OCI-M1 (cell line): ENCODE data around the gene LEKR1.
A peak's percentile ranks its signal among the peaks of the same experiment; 100 is the strongest.
"Not testable (repeated sequence)": the region's sequence is repeated elsewhere in the genome, so short reads cannot be mapped to it uniquely, and the experiment has no call there.

ENCODE experiments used
- DNase-seq: peaks from one replicate; lab custom pipeline; 2025; lab: John Stamatoyannopoulos, UW

The LEKR1 gene

DNA sequence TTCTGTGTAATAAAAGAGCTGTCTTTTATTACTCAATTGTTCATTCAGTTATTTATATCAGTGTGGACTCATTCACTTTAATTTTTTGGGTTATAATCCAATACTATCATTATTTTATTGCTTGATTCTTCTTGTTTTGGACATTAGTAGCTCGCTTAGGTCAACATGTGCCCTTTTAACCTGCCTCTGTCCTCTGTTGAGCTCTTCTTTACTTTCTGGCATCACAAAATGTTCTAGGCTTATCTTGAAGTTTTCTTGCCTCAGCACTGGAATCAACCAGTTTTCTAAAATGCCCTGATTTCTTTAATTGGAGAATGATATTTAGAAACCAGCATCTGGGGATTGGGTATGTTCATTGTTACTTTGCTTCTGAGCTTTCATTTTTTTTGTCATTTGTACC is 82.2 kb downstream of the LEKR1 start:
- no peak for DNase-seq

DNA sequence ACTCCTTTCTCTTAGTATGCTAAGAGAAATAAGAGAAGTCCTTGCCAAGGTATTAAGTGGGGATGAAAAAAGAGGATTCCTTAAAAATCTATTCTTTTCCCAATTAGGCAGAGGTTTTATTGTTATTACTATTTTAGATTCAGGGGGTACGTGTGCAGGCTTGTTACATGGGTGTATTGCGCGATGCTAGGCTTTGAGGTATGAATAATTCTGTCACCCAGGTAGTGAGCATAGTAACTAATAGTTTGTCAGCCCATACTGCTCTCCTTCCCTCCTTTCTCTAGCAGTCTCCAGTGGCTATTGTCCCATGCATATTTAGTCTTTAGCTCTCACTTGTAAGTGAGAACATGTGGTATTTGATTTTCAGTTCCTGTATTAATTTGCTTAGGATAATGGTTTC is 83.9 kb downstream of the LEKR1 start:
- DNase-seq = no peak

DNA sequence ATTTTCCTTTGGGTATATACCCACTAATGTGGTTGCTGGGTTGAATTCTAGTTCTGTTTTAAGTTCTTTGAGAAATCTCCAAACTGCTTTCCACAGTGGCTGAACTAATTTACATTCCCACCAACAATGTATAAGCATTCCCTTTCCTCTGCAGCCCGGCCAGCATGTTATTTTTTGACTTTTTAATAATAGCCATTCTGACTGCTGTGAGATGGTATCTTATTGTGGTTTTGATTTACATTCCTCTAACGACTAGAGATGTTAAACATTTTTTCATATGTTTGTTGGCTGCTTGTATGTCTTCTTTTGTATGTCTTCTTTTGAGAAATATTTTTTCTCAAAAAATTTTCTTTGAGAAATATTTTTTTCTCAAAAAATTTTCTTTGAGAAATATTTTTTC is 84.7 kb downstream of the LEKR1 start:
- DNase-seq = not testable (repeated sequence)

DNA sequence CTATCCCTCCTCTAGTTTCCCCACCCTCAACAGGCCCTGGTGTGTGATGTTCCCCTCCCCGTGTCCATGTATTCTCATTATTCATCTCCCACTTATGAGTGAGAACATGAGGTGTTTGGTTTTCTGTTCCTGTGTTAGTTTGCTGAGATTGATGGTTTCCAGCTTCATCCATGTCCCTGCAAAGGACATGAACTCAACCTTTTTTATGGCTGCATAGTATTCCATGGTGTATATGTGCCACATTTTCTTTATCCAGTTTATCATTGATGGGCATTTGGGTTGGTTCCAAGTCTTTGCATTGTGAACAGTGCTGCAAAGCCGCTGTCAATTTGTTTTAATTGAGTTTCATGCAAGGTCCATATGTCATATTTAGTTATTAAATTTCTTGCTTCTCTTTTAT is 88.1 kb downstream of the LEKR1 start:
- not testable (repeated sequence) for DNase-seq

DNA sequence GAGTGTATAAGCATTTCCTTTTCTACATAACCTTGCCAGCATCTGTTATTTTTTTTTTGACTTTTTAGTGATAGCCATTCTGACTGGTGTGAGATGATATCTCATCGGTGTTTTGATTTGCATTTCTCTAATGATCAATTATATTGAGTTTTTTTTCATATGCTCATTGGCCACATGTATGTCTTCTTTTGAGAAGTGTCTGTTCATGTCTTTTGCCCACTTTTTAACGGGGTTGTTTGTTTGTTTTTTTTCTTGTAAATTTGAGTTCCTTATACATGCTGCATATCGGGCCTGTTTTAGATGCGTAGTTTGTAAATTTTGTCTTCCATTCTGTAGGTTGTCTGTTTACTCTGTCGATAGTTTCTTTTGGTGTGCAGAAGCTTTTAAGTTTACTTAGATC is 89.2 kb downstream of the LEKR1 start:
- no peak for DNase-seq

DNA sequence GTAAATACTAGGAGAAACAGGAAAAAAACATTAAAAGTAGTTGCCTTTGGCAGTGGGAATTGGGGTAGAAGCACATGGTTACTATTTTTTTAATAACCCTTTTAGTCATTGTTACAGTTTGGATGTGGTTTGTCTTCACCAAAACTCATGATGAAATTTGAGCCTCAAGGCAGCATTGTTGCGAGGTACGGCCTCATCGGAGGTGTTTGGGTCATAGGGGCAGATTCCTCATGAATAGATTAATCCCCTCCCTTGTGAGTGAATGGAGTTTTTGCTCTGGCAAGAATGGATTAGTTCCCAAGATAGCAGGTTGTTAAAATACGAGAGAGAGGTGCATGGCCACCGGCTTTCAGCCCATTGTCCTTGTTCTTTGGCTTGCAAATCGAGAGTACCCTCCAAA is 92.6 kb downstream of the LEKR1 start:
- DNase-seq = no peak

DNA sequence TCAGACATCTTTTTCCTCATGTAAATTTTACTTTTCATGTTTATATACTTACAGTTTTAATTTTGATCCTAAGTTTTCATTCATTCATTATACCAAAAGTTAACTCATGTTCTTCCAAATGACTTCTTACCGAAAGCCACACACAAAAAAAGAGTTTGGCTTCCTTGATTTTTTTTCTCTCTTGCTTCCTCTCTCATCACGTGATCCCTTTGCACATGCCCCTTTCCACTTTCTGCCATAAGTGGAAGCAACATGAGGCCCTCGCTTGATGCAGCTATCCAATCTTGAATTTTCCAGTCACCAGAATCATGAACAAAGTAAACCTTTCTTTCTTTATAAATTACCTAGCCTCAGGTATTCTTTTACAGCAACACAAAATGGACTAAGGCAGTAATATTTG is 93.7 kb downstream of the LEKR1 start:
- DNase-seq = no peak

DNA sequence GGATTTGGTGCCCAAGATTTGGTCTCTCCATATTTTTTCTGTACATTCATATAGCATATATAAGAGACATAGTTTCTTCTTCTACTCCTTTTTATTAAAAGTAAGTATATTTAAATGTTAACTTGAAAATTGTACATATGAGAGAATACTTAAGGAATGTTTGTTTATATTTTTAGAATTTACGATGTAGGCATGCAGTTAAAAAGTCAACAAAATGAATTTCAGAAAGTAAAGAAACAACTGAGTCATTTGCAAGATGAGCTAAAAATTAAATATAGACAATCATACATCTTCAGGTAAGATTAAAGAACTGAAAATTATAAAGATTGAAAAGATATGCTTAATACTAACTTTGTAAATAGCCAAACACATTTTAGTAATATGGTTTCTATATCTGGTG is 94.2 kb downstream of the LEKR1 start:
- no peak for DNase-seq

DNA sequence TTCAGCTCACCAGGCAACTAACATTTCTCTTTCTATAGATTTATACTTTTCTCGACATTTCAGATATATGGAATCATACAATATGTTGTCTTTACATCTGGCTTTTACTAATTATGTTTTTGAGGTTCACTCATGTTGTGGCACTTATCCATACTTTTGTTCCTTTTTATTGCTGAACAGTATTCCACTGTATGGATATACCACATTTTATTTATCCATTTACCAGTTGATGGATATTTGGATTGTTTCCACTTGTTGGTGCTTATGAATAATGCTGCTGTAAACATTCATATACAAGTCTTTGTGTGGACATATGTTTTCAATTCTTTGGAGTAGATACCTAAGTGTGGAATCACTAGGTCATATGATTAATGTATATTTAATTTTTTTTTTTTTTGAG is 97.2 kb downstream of the LEKR1 start:
- DNase-seq = no peak

DNA sequence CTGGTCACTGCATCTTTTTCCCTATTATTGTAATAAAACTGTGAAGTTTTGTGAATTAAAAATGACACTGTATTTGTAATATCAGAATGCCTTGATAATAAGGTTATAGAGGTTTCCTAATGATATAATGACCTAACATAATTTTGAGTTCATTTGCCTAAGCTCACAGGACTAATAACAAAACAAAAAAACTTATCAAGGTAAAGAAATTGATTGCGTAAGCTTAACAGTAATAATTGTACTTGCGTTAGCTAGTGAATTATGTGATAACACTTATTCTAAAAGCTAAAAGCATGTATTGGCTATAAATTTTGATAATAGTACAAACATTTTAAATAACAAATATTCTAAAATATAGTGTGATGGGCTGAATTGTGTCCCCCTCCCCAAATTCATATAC is 112.6 kb downstream of the LEKR1 start:
- DNase-seq = no peak

DNA sequence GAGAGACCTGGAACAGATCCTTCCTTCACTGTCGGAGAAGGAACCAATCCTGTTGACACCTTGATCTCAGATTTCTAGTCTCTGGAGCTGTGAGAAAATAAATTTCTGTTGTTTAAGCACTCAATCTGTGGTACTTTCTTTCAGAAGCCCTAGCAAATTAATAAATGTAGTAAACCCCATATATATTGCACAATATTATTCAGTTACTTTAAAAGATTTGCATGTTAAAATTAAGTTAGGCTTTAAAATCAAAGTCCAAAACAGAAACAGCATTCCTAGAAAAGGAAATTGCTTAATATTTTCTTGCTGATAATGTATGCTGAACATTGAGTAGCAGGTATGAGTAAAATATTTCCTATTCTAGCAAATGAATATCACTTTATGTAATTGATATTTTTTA is 113.2 kb downstream of the LEKR1 start:
- no peak for DNase-seq

DNA sequence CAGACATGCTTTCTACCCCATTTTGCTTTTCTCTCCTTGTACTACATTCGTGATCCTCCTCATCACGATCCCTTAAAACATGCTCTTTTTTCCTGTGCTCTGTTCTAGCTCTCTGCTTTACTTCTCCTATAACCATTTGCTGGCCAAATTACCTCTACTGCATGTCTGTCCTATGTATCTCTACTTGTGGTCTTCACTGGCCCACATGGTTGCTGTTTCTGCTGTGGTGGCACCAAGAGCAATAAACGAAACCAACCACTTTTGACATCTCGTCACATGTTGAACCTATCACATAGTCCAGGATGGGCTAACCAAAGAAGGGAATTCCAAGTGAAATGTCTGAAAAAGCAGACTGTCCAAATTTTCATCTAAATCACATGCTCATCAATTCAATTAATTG is 115.2 kb downstream of the LEKR1 start:
- DNase-seq = no peak

DNA sequence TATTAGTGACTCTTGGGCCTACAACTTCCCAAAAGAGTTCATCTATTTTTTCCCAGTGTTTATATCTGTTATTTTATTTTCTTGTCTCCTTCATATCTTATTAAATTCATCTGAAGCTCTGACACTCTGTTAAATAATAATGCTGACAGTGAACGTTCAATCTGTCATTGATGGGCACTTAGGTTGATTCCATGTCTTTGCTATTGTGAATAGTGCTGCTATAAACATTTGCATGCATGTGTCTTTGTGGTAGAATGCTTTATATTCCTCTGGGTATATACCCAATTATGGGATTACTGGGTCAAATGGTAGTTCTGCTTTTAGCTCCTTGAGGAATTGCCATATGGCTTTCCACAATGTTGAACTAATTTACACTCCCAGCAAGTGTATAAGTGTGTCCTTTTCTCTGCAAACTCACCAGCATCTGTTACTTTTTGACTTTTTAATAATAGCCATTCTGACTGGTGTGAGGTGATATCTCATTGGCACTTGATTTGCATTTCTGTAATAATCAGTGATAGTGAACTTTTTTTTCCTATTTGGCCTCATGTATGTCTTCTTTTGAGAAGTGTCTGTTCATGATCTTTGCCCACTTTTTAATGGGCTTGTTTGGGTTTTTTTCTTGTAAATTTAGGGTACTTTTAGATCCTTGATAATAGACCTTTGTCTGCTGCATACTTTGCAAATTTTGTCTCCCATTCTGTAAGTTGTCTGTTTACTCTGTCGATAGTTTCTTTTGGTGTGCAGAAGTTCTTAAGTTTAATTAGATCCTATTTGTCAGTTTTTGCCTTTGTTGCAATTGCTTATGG is 122.5 kb downstream of the LEKR1 start:
- DNase-seq = no peak

DNA sequence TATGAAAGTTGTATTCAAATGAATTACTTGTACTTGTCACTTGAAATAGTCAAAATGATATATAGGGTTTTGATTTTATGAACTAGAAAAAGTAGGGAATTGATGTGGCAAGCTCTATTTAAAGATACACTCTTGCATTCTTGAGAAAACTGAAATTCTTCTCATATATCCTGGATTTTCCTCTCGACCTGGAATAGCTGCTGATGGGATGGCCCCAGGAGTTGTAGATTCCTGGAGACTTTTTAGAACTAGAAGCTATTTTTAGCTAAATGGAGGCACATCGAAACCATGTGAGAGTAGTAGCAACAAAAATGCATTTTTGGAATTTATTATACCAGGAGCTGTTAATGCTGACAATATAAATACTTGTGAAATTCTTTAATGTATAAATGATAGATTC is 125.9 kb downstream of the LEKR1 start:
- no peak for DNase-seq

DNA sequence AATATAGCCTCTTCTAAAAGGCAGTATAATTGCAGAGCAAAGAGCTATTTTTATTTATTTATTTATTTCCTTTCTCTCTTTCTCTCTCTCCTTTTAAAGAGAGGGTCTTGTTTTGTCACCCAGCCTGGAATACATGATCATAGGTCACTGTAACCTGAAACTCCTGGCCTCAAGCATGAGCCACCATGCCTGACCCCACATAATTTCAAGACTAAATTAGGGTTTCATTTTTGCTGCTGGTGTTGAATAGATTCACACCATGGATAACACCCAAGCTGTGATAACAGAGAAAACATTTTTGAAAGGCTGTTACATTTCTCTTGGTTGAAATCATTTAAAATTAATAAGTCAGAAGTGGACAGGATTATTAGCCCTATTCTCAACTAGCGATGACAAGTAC is 131.6 kb downstream of the LEKR1 start:
- DNase-seq = no peak

DNA sequence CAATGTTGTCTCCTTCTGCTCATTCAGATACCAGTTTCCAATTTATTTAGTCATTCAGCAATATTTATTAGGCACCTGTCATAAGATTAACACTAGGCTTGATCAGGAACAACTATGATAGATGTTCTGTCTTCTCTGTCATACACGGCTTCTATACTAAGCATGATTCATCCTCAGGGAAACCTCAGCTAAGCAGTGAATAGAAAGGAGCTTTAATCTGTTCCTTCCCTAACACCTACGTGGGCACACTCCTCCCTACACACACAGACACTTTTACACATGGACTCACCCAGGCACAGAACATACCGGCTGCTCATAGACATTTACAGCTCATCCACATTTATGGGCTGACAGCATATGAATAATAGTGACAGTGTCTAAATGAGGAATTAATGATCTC is 136.9 kb downstream of the LEKR1 start:
- DNase-seq = no peak

DNA sequence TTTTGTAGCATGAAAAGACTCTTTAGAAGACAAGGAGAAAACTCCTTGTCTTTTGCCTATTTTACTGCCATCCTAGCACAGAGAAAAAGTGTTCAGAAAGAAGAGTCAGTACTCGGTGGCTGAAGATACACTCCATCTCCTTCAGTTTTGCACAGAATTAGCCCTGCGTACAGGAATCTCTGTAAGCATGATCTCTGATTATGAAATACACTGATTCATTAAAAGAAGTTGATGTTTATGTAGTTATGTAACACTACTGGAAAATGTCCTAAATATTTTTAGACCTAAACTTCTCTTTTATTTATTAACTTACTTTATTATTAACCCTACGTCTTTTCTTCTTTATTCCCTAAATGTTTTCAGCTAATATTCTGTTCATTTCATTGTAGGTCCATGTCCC is 138.4 kb downstream of the LEKR1 start:
- DNase-seq = no peak

DNA sequence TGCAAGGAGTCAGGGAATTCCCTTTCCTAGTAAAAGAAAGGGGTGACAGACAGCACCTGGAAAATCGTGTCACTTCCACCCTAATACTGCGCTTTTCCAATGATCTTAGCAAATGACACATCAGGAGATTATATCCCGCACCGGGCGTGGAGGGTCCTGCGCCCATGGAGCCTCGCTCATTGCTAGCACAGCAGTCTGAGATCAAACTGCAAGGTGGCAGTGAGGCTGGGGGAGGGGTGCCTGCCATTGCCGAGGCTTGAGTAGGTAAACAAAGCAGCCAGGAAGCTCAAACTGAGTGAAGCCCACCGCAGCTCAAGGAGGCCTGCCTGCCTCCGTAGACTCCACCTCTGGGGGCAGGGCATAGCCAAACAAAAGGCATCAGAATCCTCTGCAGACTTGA is 140.2 kb downstream of the LEKR1 start:
- not testable (repeated sequence) for DNase-seq

DNA sequence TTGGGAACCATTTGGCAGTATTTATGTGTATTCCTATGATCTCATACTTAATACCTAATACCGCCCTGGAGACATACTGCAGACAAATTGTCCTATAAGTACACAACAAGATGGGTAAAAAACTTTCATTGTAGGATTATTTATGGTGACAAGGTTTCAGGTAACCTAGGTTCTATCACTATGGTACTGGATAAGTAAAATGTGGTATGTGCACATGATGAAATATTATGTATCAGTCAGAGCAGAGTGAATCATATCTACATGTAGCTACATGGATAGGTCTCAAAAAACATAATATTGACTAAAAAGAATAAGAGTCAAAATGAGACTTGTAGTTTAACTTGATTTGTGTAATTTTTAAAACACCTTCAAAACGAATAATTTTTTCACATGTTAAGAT is 147.8 kb downstream of the LEKR1 start:
- DNase-seq = peak; percentile 46

DNA sequence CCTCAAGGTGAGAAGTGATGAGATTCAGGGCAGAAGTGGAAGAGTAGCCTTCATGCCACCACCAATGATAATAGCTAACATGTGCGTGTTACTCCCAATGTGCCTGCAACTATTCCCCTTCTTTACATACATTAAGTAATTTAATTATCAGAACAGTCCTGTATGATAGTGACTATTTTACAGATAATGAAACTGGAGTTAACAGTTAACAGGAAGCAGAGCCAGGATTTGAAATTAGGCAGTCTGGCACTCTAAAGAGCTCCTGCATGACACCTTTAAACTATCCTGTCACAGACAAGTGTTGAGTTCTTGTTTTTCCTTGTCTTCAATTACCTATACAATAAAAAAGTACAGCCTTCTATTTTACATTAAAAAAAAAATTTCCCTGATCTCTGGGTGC is 148.8 kb downstream of the LEKR1 start:
- DNase-seq = peak; percentile 16

DNA sequence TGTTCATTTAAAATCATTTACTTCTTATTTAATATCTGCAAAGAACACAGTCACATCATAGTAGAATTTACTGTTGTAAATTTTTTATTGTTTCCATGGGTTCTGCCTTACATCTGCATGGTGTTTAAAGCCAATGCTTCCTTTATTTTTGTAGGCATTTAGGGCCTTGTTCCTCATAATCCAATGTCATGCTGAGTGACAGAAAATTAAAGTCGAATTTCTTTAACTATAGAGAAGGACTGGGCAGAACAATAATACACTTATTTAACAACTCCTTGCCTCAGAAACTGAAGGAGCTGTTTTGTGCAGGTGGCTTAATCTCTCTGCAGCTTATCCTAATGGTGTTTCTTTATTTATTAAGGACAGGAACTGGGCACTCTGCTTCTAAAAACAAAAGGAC is 149.6 kb downstream of the LEKR1 start:
- no peak for DNase-seq

DNA sequence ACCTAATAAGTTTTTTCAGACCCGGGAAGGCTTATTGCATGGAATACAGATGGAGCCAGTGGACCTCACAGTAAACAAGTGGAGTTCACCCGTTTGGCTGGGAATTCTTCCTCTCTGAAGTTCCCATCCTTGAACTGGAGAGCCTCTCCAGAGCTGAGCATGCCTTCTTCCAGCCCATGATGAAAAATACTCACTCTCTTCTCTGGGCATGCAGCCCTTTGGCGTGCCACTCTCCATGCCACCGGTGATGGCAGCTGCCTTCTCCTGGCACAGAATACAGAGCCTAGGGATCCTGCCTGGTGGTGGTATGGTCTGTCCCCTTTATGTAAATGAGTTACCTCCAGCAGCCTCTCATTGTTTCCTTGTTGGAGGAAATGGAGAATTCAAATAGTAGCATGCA is 150.8 kb downstream of the LEKR1 start:
- no peak for DNase-seq

DNA sequence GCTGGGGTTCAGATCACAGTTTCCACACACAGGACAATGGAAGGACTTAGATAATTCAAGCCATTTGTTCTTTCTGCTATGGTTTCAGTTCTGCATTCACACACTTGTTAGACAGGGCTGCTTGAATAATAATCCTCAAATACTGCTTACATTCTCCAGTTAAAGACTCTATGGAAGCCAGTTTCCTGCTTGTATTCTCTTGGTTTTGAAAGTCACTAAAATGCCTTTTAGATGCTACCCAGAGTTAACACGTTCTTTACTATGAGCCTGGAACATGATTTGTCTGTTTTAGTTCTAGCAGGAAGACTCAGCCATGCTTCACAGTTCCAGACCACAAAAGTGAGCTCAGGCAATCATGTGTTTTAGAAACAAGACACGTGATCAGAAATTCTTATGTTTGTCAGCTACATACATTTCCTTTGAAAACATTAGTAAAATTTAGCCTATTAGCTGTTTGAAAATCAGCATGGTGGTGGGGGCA is 152.4 kb downstream of the LEKR1 start:
- DNase-seq = peak; percentile 54

DNA sequence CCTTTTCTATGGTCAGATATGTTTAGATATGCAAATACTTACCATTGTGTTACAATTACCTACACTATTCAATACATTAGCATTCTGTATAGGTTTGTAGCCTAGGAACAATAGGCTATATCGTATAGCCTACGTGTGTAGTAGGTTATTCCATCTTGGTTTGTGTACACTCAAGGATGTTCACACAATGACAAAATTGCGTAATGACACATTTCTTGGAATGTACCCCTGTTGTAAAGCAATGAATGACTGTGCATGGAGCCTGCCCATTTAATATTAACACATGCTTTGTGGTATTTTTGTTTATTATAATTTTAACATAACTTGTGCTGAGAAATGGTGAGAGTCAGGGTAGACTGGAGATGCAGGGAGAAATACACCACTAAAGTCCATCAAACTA is 154.9 kb downstream of the LEKR1 start:
- no peak for DNase-seq
